Testis (tissue), 2 donors: ENCODE data around the gene UBA1.

Experiments used
- POLR2A ChIP-seq: fragments of 450-650 bp; IDR thresholded peaks from one replicate; pipeline ENCODE4 v1.6.1; 2017; ENCODE audit warnings: antibody characterized with exemption, mild to moderate bottlenecking, moderate library complexity
- TF ChIP-seq, protein P1 (sequence below), 3 experiments: fragments of 450-650 bp in 2 of 3; fragments of 200-600 bp in 1 of 3; sonication (generic) in 1 of 3; IDR thresholded peaks; one replicate each; pipeline ENCODE4 v1.5.1; 2016 to 2019; ENCODE audit warnings: antibody characterized with exemption in 3 of 3, mild to moderate bottlenecking in 2 of 3, moderate library complexity in 1 of 3

DNA sequence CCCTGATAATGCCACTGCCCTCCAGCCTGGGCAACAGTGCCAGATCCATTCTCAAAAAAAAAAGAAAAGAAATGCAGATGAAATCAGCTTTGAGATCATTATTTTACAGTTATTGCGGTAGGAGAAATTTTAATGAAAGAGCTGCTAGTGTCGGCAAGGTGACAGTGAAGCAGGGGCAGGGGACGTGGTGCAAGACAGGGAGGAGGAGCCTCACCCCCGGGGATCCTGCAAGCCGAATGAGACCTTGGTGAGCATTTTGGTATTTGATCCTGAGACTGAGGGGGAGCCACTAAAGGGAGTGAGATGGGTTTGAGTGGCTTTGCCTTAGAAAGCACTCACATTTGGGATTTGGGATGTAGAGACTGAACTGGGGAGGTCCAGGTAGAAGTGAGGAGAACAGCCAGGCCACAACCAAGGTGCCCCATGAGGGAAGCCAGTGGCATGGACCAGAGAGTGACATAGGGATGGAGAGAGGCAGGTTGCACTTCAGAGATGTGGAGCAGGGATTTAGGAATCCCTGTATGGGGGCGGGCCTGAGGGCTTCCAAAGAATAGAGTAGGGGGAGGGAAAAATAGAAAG lies 25.0 kb upstream of the UBA1 start:
- no peak for TF ChIP-seq POLR2A
- TF ChIP-seq, protein P1, sequence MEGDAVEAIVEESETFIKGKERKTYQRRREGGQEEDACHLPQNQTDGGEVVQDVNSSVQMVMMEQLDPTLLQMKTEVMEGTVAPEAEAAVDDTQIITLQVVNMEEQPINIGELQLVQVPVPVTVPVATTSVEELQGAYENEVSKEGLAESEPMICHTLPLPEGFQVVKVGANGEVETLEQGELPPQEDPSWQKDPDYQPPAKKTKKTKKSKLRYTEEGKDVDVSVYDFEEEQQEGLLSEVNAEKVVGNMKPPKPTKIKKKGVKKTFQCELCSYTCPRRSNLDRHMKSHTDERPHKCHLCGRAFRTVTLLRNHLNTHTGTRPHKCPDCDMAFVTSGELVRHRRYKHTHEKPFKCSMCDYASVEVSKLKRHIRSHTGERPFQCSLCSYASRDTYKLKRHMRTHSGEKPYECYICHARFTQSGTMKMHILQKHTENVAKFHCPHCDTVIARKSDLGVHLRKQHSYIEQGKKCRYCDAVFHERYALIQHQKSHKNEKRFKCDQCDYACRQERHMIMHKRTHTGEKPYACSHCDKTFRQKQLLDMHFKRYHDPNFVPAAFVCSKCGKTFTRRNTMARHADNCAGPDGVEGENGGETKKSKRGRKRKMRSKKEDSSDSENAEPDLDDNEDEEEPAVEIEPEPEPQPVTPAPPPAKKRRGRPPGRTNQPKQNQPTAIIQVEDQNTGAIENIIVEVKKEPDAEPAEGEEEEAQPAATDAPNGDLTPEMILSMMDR (IDR thresholded peaks at IDR 0.05): no peak
